ENCODE measurements around the gene YJEFN3. TPM values are rescaled to one million over a fixed set of nuclear protein-coding genes. Genes with fewer than 3 reads are reported as not detected.

The YJEFN3 gene, protein sequence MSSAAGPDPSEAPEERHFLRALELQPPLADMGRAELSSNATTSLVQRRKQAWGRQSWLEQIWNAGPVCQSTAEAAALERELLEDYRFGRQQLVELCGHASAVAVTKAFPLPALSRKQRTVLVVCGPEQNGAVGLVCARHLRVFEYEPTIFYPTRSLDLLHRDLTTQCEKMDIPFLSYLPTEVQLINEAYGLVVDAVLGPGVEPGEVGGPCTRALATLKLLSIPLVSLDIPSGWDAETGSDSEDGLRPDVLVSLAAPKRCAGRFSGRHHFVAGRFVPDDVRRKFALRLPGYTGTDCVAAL
- total RNA-seq (2021) (18.5 and 21.9 TPM in 2 replicates), Bru-seq, nascent RNA (percentile 57 among the genes with signal in this experiment), BruChase-seq, experiment 1, labeled RNA remaining after a 2-hour chase (percentile 72 among the genes with signal in this experiment), BruChase-seq, experiment 2, labeled RNA remaining after a 6-hour chase (percentile 84 among the genes with signal in this experiment)
- long read RNA-seq, partial matches to known transcripts = 0 of 2 reads
- long read RNA-seq, other reads (novel, unspliced or antisense) = 2 of 2 reads

DNA sequence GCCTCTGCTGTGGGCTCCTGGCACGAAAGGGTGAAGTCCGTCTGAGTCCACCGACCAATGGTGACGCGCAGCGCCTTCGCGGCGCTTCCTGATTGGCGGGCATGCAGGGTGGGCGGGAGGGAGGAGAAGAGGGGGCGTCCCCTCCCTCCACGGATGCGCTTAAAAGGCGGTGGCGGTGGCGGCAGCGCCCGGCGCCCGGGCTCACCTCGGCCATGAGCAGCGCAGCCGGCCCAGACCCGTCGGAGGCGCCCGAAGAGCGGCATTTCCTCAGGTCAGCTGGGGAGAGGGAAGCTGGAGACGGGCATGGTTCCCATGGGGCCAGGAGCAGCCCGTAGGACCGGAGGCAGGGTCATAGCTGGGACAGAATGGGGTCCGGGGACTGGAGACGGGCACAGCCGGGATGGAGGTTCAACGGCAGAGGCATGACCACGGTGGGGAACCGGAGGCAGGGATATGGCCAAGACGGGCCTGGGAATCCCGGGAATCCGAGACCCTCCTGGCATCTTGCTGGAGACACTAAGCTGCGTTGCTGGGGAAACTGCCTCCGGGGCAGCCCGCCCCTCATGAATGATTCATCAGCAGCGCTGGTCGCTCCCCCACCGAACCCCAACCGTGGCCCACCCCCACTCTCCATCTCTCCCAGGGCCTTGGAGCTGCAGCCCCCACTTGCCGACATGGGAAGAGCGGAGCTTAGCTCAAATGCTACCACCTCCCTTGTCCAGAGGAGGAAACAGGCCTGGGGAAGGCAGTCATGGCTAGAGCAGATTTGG, at the start of gene YJEFN3:
Gene YJEFN3 (plus strand): TSS at position 191 of the 770 bp plus-strand sequence. CDS start 22 bp downstream, at position 213.
- ChIA-PET POLR2A (ENCODE audit: unreplicated experiment) (interaction anchor here (0.7 kb wide), 1 partner anchor 119 kb away, joined by 5 read pairs; no protein-coding TSS in a partner anchor), CTCF (interaction anchor here (0.5 to 0.6 kb wide), 3 partner anchors 24 to 467 kb away, joined by 3 to 5 read pairs (median 3); no protein-coding TSS in a partner anchor)
- Histone ChIP-seq H3K79me2 (ENCODE audit: low read depth) (no peaks in the 10 kb centered on the region), H3K27ac (no peak within 1 kb of the TSS), H4K20me1 (ENCODE audit: insufficient read depth) (peaks cover 27% of the 10 kb centered on the region), H3K36me3 (ENCODE audit: low read depth) (peaks cover 5% of the 10 kb centered on the region; the same call in 1 of the 2 replicates), H3K4me3 (no peak within 1 kb of the TSS), H3K9me3 (ENCODE audit: insufficient read depth, low read depth) (no peaks in the 10 kb centered on the region), H3K27me3 (ENCODE audit: insufficient read depth, low read depth) (no peaks in the 10 kb centered on the region), H3F3A (ENCODE audit: insufficient read depth, low read depth) (peaks cover 32% of the 10 kb centered on the region), H3K9me2 (ENCODE audit: insufficient read depth) (no peaks in the 10 kb centered on the region), H2AFZ (no peak within 1 kb of the TSS), H3K4me2 (no peak within 1 kb of the TSS), H3K4me1 (replicated peaks; ENCODE audit: insufficient read depth) (no peaks in the 10 kb centered on the region)
- intact Hi-C loops (cut with micrococcal nuclease; ENCODE audit: unreplicated experiment) = no loop called here
- BruUV-seq (replicated peaks) = no TSS peak
- TF ChIP-seq, protein P1, sequence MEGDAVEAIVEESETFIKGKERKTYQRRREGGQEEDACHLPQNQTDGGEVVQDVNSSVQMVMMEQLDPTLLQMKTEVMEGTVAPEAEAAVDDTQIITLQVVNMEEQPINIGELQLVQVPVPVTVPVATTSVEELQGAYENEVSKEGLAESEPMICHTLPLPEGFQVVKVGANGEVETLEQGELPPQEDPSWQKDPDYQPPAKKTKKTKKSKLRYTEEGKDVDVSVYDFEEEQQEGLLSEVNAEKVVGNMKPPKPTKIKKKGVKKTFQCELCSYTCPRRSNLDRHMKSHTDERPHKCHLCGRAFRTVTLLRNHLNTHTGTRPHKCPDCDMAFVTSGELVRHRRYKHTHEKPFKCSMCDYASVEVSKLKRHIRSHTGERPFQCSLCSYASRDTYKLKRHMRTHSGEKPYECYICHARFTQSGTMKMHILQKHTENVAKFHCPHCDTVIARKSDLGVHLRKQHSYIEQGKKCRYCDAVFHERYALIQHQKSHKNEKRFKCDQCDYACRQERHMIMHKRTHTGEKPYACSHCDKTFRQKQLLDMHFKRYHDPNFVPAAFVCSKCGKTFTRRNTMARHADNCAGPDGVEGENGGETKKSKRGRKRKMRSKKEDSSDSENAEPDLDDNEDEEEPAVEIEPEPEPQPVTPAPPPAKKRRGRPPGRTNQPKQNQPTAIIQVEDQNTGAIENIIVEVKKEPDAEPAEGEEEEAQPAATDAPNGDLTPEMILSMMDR (conservative IDR thresholded peaks at IDR 0.05) = no peak
- no peak for DNase-seq

DNA sequence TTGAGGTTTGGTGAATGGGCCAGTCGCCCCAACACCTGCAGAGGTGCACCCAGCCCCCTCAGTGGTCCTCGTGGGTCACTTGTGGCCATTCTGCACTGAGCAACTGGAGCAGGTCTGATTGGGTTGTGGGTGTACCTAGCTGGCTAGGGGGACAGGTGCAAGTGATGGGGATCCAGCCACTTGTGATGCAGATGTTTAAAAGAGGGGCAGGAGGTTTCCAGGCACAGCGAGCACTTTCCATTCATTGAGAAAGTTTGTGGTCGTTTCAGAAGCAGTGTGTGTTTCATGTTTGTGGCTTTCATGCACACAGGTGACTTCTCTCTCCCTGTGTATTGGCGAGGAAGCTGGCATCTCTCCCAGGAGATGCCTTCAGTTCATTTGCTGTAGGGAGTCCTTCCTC, 48.0 kb upstream of the YJEFN3 start:
- Histone ChIP-seq H3K4me1 (replicated peaks; ENCODE audit: insufficient read depth) (peaks cover 11% of the 10 kb centered on the region), H3K36me3 (ENCODE audit: low read depth) (0 out of 2 replicates have a peak, but pooled peaks cover 4% of the 10 kb centered on the region), H3K9me3 (ENCODE audit: insufficient read depth, low read depth) (no peaks in the 10 kb centered on the region), H4K20me1 (ENCODE audit: insufficient read depth) (peaks cover 57% of the 10 kb centered on the region), H3F3A (ENCODE audit: insufficient read depth, low read depth) (peaks cover 23% of the 10 kb centered on the region), H2AFZ (no peak overlapping the region), H3K4me2 (no peak overlapping the region), H3K27ac (no peak overlapping the region), H3K27me3 (ENCODE audit: insufficient read depth, low read depth) (no peaks in the 10 kb centered on the region), H3K79me2 (ENCODE audit: low read depth) (peaks cover 63% of the 10 kb centered on the region), H3K4me3 (no peak overlapping the region), H3K9me2 (ENCODE audit: insufficient read depth) (no peaks in the 10 kb centered on the region)
- POLR2A ChIA-PET (ENCODE audit: unreplicated experiment) = no interaction called here
- DNase-seq = no peak
- no TSS peak for BruUV-seq (replicated peaks)
- no peak for TF ChIP-seq EZH2 (IDR thresholded peaks at IDR 0.05; ENCODE audit: low read depth)
- TF ChIP-seq, protein P1 (conservative IDR thresholded peaks at IDR 0.05) = no peak
- intact Hi-C loops (cut with micrococcal nuclease; ENCODE audit: unreplicated experiment) = no loop called here
- CTCF ChIA-PET = no interaction called here

DNA sequence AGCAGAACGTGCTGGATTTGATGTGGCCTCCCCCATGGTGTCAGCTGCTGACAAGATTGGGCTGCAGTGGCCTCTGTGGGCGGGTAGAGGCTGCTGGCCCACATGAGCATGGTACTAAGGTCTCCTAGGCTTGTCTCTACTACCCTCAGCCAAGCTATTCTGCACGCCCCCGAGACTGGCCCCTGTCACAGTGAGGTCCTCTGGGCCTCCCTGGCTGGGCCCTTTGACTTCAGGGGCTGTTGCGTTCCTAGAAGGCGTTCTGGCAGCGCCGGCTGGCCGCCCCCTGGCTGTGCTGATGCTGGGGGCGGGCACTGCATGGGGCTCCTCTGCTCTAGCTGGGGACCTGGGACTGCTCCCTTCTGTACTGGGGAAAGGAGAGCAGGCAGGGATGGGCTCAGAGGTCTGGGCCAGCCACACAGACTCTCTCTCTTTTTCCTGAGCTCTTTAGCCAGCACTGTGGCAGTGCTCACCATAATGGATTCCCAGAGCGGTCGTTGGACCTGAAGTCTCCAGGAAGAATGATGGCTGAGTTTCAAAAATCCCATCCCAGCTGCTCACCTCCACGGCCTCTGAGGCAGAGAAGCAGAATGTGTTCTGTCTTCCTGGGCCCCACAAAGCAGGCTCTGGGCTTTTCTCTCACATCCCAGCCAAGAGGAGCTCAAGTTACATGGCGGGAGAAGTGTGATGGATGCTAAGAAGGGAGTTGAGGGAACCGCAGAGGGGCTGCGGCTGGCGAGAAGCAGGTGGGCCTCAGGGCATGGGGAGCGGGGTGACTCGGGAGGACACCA, 45.7 kb upstream of the YJEFN3 start:
- BruUV-seq (replicated peaks) = no TSS peak
- peaks cover 6% of the 10 kb centered on the region for H3K4me1 ChIP-seq (replicated peaks; ENCODE audit: insufficient read depth)
- no peak overlapping the region for H3K27ac ChIP-seq
- H3K9me3 ChIP-seq (ENCODE audit: insufficient read depth, low read depth) = no peaks in the 10 kb centered on the region
- no peak for DNase-seq
- H3K36me3 ChIP-seq (ENCODE audit: low read depth) = 0 out of 2 replicates have a peak, but pooled peaks cover 4% of the 10 kb centered on the region
- H3K27me3 ChIP-seq (ENCODE audit: insufficient read depth, low read depth) = no peaks in the 10 kb centered on the region
- ChIA-PET POLR2A (ENCODE audit: unreplicated experiment) (no interaction called here), CTCF (interaction anchor here (0.7 to 0.9 kb wide), 2 partner anchors 29 to 73 kb away, joined by 4 read pairs; no protein-coding TSS in a partner anchor)
- TF ChIP-seq, protein P1 (conservative IDR thresholded peaks at IDR 0.05) = no peak
- TF ChIP-seq EZH2 (IDR thresholded peaks at IDR 0.05; ENCODE audit: low read depth) = no peak
- H3K4me2 ChIP-seq = no peak overlapping the region
- H3F3A ChIP-seq (ENCODE audit: insufficient read depth, low read depth) = peaks cover 21% of the 10 kb centered on the region
- H3K4me3 ChIP-seq = no peak overlapping the region
- H3K79me2 ChIP-seq (ENCODE audit: low read depth) = peaks cover 41% of the 10 kb centered on the region
- H2AFZ ChIP-seq = no peak overlapping the region
- intact Hi-C loops (cut with micrococcal nuclease; ENCODE audit: unreplicated experiment) = no loop called here
- H4K20me1 ChIP-seq (ENCODE audit: insufficient read depth) = peaks cover 38% of the 10 kb centered on the region
- H3K9me2 ChIP-seq (ENCODE audit: insufficient read depth) = no peaks in the 10 kb centered on the region

Measured in PC-9 (cell line).